Smooth muscle cell of the pulmonary artery (primary cell): ENCODE results near the gene MAU2. TPM values are rescaled to one million over a fixed set of nuclear protein-coding genes. Genes with fewer than 3 reads are reported as not detected.

ENCODE experiments used
- total RNA-seq: library from RNA; depleted of rRNA; stranded (reverse); fragments of >200 nt; gene quantifications from 2 replicates; pipeline ENCODE4 v1.2.3, GENCODE V29; 2014

Gene MAU2, protein sequence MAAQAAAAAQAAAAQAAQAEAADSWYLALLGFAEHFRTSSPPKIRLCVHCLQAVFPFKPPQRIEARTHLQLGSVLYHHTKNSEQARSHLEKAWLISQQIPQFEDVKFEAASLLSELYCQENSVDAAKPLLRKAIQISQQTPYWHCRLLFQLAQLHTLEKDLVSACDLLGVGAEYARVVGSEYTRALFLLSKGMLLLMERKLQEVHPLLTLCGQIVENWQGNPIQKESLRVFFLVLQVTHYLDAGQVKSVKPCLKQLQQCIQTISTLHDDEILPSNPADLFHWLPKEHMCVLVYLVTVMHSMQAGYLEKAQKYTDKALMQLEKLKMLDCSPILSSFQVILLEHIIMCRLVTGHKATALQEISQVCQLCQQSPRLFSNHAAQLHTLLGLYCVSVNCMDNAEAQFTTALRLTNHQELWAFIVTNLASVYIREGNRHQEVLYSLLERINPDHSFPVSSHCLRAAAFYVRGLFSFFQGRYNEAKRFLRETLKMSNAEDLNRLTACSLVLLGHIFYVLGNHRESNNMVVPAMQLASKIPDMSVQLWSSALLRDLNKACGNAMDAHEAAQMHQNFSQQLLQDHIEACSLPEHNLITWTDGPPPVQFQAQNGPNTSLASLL
- total RNA-seq = 39.6 and 45.3 TPM in 2 replicates

DNA sequence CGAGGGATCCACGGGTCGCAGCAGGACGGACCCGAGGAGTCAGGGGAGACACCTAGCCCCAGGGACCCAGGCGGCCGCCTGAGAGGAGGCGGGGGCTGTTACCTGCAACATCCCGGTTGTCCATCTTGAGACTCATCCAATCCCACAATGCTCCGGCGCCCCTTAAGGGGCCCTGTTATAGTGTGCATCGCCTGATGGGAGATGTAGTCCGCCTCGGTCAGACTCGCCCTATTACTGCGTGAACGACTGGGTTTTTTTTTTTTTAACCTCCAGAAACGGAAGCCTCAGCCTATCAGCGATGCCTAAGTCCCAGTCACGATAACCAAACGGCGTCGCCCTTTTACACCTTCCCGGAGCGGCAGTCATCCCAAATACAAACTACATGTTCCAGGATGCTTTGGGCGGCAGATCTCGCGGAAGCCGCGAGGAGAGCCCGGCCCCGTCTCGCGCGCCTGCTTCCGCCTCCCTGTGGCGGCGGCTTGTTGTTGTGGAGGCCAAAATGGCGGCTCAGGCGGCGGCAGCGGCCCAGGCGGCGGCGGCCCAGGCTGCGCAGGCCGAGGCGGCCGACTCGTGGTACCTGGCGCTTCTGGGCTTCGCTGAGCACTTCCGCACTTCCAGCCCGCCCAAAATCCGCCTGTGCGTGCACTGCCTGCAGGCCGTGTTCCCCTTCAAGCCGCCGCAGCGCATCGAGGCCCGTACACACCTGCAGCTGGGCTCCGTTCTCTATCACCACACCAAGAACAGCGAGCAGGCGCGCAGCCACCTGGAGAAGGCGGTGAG is at the start of gene MAU2, which contains the start of gene SUGP1:
TSS of gene MAU2 (plus strand) at position 469 of the 780 bp plus-strand sequence. CDS start at position 500, 31 bp downstream.
TSS of gene SUGP1 (minus strand) at position 149 of the 780 bp plus-strand sequence. CDS start at position 136, 13 bp downstream.

DNA sequence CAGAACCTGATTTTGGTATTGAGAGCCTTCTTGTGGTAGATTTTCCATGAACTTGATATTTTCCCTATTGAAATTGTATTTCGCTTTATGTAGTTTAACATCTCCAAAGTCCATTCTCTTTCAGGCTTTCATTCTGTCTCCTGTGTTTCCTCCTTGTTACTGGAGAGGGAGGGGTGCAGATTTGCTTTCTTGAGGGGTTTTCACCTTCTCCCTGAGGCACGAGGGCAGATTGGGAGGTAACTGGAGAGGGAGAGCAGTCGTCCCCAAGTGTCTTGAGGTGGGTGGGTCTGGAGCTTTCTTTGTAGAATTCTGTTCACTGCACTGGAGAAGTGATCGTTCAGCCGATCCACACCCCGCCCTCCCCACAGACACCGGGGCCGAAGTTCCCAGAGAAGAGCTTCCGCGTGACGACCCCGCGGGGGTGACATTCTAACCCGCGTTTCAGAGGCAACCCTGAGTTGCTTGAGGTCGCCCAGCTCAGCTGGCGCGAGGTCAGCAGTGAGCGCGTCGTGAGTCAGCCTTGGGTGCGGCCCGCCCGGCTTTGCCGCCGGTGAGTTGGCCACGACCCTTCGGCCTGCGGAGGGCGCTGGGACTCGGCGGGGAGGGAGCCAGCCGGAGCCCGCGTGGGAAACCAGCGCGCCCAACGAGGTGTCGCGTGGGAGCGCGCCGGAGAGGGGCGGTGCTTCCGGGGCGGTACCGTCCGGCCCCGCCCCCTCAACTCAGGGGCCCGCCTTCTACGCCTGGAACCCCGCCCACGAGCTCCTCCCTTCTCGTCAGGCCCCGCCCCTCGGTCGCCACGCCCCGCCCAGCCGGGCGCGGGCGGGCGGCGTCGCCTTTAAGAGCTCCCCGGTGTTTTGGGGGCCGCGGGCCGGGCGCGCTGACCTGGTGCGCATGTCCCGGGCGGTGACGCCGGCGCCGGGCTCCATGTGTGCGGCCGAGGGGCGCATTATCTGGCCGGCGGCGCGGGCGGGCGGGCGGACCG is 84.5 kb downstream of the MAU2 start, which contains the start of gene GATAD2A:
TSS of gene GATAD2A (plus strand) at position 797 of the 982 bp plus-strand sequence. CDS start 59,671 bp downstream, outside the sequence.

Other genes starting within 250 kb of the MAU2 start
- gene TMEM161A, start 182.4 kb upstream of the MAU2 start, total RNA-seq = 30.9 and 38.5 TPM in 2 replicates
- gene MEF2B, start 150.6 kb upstream of the MAU2 start, total RNA-seq = 0.07 TPM in 1 of 2 replicates, not detected in the other
- gene BORCS8, start 128.7 kb upstream of the MAU2 start, total RNA-seq = 11.5 and 13.2 TPM in 2 replicates
- 32.9 and 35.7 TPM in 2 replicates for gene RFXANK, start 128.6 kb upstream of the MAU2 start, total RNA-seq
- gene NR2C2AP, start 117.4 kb upstream of the MAU2 start, total RNA-seq = 5.3 and 9.5 TPM in 2 replicates
- gene NCAN, start 108.9 kb upstream of the MAU2 start, total RNA-seq = under 0.01 TPM in 1 of 2 replicates, not detected in the other
- gene TM6SF2, start 47.5 kb upstream of the MAU2 start, total RNA-seq = 0.72 and 0.83 TPM in 2 replicates
- gene SUGP1, start 320 bp upstream of the MAU2 start, total RNA-seq = 21.1 and 21.4 TPM in 2 replicates
- 40.3 and 55.7 TPM in 2 replicates for gene GATAD2A, start 84.8 kb downstream of the MAU2 start, total RNA-seq
- 1.7 and 1.8 TPM in 2 replicates for gene TSSK6, start 194.7 kb downstream of the MAU2 start, total RNA-seq
- 128 TPM in 2 replicates for gene NDUFA13, start 195.4 kb downstream of the MAU2 start, total RNA-seq
- gene YJEFN3, start 208.1 kb downstream of the MAU2 start, total RNA-seq = 0.26 and 0.40 TPM in 2 replicates
- 0.17 and 0.20 TPM in 2 replicates for gene CILP2, start 217.4 kb downstream of the MAU2 start, total RNA-seq